Measurements from ENCODE around the gene NCF2.

GRCh38 chr1:183620311-183620710 lies 30.1 kb upstream of the NCF2 start:
- TF ChIP-seq POLR2A (IDR thresholded peaks at IDR 0.05) (no peak), CTCF (IDR thresholded peaks at IDR 0.05) (no peak)

All from body of pancreas (tissue), 4 donors.